ENCODE measurements around the gene KRT6C. TPM values are rescaled to one million over a fixed set of nuclear protein-coding genes. Genes with fewer than 3 reads are reported as not detected.

The KRT6C gene
- total RNA-seq, 8 experiments from 2014 or later, result 0.38 to 0.71 TPM; not detected in 6

DNA sequence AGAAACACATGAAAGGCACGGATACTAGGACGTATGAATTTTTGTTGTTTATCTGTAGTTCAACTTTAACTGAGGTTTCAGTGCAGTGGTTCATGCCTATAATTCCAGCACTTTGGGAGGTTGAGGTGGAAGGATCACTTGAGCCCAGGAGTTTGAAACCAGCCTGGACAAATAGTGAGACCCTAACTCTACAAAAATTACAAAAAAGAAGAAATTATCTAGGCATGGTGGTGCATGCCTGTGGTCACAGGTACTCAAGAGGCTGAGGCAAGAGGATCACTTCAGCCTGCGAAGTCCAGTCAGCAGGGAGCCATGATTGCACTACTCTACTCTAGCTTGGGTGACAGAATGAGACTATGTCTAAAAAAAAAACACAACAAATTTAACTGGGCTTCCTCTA lies 29.6 kb downstream of the KRT6C start:
- Histone ChIP-seq H3K27ac (no peak overlapping the region), H3K4me3 (no peak overlapping the region), H3K4me1 (replicated peaks in 1 of 2) (peaks cover 0 to 10% of the 10 kb centered on the region in 2 donors)
- ATAC-seq (replicated peaks in 6 of 8), result no peak
- in situ Hi-C loops (cut with MboI; ENCODE audit: low pct_unique_long_range_greater_than_20kb in 2 of 9, low sequenced_read_pairs in 9 of 9, unreplicated experiment in 9 of 9), result no loop called here
- WGBS, 10 experiments, result 47 to 88% (median 80%) methylated on average over 1 to 3 of the region's 3 CpGs; no CpG with 5 or more reads in 1 of the 10 experiments

DNA sequence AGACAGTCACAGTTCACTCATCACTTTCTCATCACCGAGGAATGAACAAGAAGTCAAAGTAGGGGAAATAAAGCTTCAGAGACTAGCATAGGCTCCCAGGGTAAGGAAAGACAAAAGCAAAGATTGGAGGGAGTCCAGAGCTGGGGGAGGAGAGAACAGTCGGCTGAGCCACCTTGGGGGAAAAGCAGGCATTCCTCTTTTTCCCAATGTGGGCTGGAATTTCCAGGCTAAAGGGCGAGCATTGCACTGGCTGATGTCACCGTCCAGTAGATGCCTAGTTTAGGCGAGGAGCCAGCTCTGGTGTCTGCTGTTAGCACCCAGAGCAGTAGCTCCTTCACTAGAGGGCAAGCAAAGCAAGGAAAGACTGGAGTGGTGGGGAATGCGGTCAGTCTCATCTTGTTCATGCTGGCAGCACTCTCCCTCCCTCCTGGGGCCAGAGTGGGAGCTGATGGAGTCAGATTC lies 31.0 kb downstream of the KRT6C start:
- peak in 5 of 8 experiments; percentile 5 to 83 (median 51) for ATAC-seq (replicated peaks in 6 of 8)
- in situ Hi-C loops (cut with MboI; ENCODE audit: low pct_unique_long_range_greater_than_20kb in 2 of 9, low sequenced_read_pairs in 9 of 9, unreplicated experiment in 9 of 9), result no loop called here
- no peak overlapping the region for H3K4me3 ChIP-seq
- no peak overlapping the region for H3K27ac ChIP-seq
- H3K4me1 ChIP-seq (replicated peaks in 1 of 2), result peaks cover 0 to 10% of the 10 kb centered on the region in 2 donors
- whole genome bisulfite sequencing, 10 experiments, result 0 to 70% (median 27%) methylated on average over 1 to 4 of the region's 6 CpGs; no CpG with 5 or more reads in 1 of the 10 experiments

DNA sequence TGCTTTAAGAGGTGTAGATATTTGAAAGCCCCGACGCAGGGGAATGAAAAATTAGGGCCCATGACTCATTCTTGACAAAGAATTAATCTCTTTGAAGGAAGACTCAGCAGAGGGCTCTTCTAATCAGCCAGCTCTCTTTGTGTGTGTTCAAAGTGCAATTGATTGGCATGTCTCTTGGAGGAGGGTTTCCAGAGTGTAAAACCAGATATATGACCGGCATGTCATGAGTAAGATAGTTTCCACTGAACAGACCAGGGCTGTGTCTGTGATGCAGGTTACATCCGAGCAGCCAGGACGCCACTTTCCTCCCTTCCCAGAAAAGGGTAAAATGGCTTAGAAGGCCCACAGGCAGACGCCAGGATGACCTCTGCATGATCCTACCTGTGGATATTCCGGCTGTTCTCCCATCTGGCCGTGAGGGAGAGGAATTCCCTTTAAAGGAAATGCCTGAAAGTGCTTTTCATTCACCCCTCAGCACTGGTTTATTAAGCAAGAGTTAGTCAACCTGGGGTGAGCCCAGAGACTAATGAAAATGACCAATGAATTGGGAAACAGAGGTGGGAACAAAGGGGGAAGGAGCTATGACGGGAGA lies 32.2 kb downstream of the KRT6C start:
- ATAC-seq (replicated peaks in 6 of 8), result peak in 2 of 8 experiments; percentile 15 to 19
- WGBS, 10 experiments, result 0 to 100% (median 56%) methylated on average over 1 to 9 of the region's 9 CpGs; no CpG with 5 or more reads in 1 of the 10 experiments
- in situ Hi-C loops (cut with MboI; ENCODE audit: low pct_unique_long_range_greater_than_20kb in 2 of 9, low sequenced_read_pairs in 9 of 9, unreplicated experiment in 9 of 9), result no loop called here

DNA sequence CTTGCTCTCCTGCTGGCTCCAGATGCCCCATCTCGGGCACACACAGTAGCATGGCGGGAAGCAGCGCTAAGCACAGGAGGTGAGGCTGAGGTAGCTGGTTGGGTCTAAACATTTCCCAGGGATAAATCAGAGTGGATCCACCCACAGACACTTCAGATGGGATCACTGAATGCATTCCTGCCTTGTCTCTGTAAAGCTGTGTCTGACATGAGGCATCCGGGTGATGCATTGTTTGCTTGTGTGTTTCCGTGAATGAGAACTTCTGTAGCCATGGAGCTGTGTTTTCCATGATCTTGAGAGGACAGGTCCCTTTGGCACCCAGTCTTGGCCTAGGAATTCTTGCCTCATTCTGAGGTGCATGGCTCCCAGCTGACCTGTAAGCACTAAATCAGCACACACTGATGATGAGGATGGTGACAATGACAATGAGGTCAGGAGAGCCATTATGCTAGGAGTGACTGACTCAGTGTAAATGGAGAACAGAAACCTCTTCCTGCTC lies 32.7 kb downstream of the KRT6C start:
- Histone ChIP-seq H3K4me3 (no peak overlapping the region), H3K4me1 (replicated peaks in 1 of 2) (peaks cover 0 to 10% of the 10 kb centered on the region in 2 donors), H3K27ac (peak overlapping the region in 1 of 2 donors; percentile 13)
- in situ Hi-C loops (cut with MboI; ENCODE audit: low pct_unique_long_range_greater_than_20kb in 2 of 9, low sequenced_read_pairs in 9 of 9, unreplicated experiment in 9 of 9), result no loop called here
- 50 to 82% (median 75%) methylated on average over 2 to 5 of the region's 5 CpGs; no CpG with 5 or more reads in 6 of the 10 experiments for WGBS, 10 experiments
- ATAC-seq (replicated peaks in 6 of 8), result peak in 5 of 8 experiments; percentile 20 to 91 (median 71)

More for the DNA sequence above, 32.2 kb downstream of the KRT6C start:
- Histone ChIP-seq H3K27ac (no peak overlapping the region), H3K4me1 (replicated peaks in 1 of 2) (peaks cover 0 to 10% of the 10 kb centered on the region in 2 donors), H3K4me3 (no peak overlapping the region)

DNA sequence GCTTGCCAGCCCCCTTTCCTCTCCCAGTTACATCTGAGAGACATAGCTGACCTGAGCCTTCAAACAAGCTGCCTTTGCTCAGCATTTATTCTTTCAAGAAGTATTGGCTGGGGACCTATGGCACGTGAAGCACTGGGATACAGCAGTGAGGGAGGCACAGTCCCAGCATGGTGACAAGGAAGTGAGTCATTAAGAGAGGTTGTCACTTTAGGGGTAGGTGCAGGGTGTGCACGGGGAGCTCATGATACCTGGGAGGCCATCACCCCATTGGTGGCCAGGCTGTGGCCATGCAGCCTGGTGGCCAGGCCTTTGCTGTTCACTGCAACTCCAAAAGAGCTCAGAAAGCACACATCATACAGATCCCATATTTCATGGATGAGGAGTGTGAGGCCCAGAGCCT lies 33.8 kb downstream of the KRT6C start:
- in situ Hi-C loops (cut with MboI; ENCODE audit: low pct_unique_long_range_greater_than_20kb in 2 of 9, low sequenced_read_pairs in 9 of 9, unreplicated experiment in 9 of 9), result no loop called here
- no peak for ATAC-seq (replicated peaks in 6 of 8)
- Histone ChIP-seq H3K4me1 (replicated peaks in 1 of 2) (peaks cover 0 to 10% of the 10 kb centered on the region in 2 donors), H3K27ac (no peak overlapping the region), H3K4me3 (no peak overlapping the region)
- 20 to 100% (median 56%) methylated on average over 1 of the region's 2 CpGs; no CpG with 5 or more reads in 7 of the 10 experiments for WGBS, 10 experiments

DNA sequence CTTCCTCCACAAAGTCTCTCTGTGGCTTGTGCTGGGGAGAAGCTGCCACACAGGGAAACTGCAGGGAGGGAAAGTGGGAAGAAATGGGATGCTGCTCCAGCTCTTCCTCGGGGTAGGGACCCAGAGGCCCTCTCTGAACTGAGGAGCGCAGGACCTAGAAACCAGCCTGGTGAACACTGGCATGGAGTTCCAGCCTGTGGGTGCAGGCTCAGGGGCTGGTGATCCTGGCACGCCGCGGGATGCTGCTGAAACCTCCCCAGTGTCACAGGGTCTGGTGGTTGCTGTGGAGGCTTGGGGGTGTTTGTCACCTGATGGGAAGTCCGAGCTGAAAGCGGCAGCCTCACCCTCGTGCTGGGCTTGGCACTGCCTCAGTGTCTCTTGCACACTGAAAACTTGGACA lies 34.2 kb downstream of the KRT6C start:
- in situ Hi-C loops (cut with MboI; ENCODE audit: low pct_unique_long_range_greater_than_20kb in 2 of 9, low sequenced_read_pairs in 9 of 9, unreplicated experiment in 9 of 9), result no loop called here
- H3K4me3 ChIP-seq, result no peak overlapping the region
- no peak overlapping the region for H3K27ac ChIP-seq
- peaks cover 0 to 10% of the 10 kb centered on the region in 2 donors for H3K4me1 ChIP-seq (replicated peaks in 1 of 2)
- WGBS, 10 experiments, result 50 to 89% (median 71%) methylated on average over 2 to 5 of the region's 8 CpGs; no CpG with 5 or more reads in 4 of the 10 experiments
- no peak for ATAC-seq (replicated peaks in 6 of 8)

DNA sequence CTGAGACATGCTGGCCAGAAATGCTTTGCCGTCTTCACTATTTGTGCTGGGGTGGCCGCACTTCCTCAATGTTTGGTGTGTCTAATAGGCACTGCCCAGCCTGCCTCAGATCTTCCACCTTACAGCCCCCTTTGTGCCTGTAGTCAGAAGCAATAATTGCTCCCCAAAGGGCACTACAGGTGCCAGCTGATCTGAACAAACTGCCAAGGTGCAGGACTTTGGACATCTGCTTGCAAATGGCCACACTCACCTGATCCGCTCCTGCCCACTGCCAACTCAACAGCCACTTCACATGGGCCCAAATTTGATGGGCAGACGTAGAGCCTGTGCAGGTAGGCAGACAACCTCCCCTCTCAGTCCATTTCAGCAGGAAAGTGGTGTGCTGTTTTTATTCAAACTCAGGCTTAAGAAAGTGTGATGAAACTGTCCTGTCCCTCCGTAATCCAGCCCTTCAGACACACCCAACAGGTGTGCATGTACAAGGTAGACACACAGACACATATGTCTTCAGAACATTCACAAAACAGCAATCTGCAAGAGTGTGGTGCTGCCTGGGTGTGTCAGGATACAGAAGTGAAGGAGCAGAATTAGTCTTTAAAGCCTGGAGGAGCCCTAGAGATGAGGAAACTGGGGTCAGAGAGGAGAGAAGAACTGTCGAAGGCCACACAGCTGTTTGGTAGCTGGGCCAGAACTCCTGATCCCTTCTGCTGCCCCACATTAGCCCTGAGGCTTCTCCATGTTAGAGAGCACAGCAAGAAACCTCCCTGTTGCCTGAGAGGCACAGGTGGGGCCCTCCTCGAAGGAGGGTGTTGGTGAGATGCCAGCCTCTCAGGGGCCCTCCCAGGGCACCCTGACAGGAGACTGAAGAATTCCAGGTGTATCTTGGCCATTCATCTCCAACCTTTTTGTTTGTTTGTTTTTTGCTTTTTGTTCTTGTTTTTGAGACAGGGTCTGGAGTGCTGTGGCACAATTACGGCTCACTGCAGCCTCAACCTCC lies 35.0 kb downstream of the KRT6C start:
- ATAC-seq (replicated peaks in 6 of 8), result no peak
- in situ Hi-C loops (cut with MboI; ENCODE audit: low pct_unique_long_range_greater_than_20kb in 2 of 9, low sequenced_read_pairs in 9 of 9, unreplicated experiment in 9 of 9), result no loop called here
- no peak overlapping the region for H3K27ac ChIP-seq

DNA sequence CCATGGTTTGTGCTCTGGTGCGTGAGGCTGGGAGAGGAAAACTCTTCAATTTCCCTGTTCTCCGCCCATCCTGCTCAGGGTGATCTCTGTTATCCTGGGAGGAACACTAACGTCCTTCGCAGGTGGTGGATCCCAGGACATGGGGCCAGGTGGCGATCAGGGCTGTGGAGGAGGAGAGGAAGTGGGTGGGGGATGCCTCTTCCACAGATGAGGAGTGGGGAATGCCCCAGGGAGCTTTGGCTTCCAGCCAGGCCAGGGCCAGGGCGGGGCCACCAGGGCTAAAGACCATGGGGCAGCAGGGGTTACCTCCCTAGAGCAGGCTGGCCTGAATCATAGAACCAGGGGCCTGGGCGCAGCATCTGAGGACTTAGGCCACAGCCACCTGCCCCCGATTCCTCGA lies 36.1 kb downstream of the KRT6C start:
- no peak overlapping the region for H3K4me3 ChIP-seq
- H3K4me1 ChIP-seq (replicated peaks in 1 of 2), result peaks cover 0 to 10% of the 10 kb centered on the region in 2 donors
- H3K27ac ChIP-seq, result no peak overlapping the region
- ATAC-seq (replicated peaks in 6 of 8), result no peak
- WGBS, 10 experiments, result 65 to 90% (median 83%) methylated on average over 1 to 5 of the region's 9 CpGs; no CpG with 5 or more reads in 7 of the 10 experiments
- in situ Hi-C loops (cut with MboI; ENCODE audit: low pct_unique_long_range_greater_than_20kb in 2 of 9, low sequenced_read_pairs in 9 of 9, unreplicated experiment in 9 of 9), result no loop called here

More for the DNA sequence above, 35.0 kb downstream of the KRT6C start:
- 43 to 100% (median 73%) methylated on average over 1 to 5 of the region's 8 CpGs; no CpG with 5 or more reads in 1 of the 10 experiments for WGBS, 10 experiments
- Histone ChIP-seq H3K4me1 (replicated peaks in 1 of 2) (peaks cover 0 to 10% of the 10 kb centered on the region in 2 donors), H3K4me3 (no peak overlapping the region)

DNA sequence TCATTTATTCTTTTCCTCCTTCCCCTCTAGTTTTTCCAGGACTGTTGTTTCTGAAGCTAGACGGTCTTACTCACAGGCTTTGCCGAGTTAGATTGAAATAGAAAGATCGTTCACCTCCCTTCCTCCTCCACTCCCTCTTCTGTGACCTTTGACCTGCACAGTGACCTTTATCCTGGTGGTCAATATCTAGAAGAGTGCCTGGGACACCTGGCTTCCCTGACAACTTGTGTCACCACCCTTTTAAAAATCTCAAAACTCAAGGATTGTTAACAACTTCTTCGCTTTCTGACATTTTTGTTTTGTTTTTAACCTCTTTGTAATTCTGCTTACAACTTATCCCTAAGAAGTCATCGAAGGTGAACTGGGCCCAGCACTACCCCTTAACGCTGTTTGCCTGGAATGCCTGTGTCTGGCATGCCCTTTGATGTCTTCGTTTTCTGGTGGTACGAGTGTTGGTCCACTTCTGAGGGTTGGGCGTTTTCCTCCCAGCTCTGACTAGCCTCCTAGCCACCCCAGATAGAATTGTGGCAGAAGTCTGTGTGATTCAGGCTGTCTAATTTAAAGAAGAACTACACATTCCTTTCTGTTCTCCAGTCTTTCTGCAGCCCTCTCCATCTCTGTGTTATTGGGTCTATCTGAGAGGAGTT lies 36.7 kb downstream of the KRT6C start:
- Histone ChIP-seq H3K4me3 (no peak overlapping the region), H3K27ac (no peak overlapping the region), H3K4me1 (replicated peaks in 1 of 2) (peaks cover 0 to 10% of the 10 kb centered on the region in 2 donors)
- in situ Hi-C loops (cut with MboI; ENCODE audit: low pct_unique_long_range_greater_than_20kb in 2 of 9, low sequenced_read_pairs in 9 of 9, unreplicated experiment in 9 of 9), result no loop called here
- 50 to 87% (median 77%) methylated on average over 2 to 9 of the region's 9 CpGs for WGBS, 10 experiments
- no peak for ATAC-seq (replicated peaks in 6 of 8)

DNA sequence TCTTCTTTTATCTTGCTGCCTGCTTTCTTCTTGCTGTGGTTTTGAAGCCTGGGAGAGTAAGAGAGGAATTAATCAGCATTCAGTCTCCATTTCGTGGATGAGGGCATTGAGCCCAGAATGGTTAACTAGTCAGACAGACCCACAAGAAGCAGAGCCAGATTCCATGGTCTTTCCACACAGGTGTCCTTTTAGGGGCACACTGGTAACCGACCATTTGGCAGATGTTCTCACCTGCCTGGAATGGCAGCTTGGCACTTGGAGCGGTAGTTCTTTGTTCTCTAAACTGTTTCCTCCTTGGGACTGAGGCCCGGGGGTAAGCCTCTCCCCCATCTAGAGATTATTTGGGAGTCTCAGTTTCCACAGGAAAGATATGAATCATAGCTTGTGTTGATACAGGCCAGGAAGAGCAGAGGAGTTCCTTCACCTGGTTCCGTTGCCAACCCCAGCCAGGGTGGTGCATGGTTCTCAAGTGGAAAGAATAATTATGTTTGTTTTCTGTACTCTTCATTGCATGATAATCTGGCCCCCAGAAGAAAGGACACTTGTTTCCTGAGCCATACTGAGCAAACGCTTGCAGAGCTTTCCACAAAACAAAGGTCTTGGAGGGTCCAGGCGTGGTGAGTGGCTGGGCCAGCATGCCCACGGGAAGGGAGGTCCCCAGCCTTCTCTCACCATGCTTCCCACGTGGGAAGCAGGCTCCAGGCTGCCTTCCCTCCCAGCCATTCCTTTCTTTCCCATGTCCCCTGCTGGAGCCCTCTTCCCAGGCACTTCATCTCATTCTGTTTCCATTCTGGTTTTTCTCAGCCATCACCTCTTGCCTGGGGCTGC lies 37.4 kb downstream of the KRT6C start:
- ATAC-seq (replicated peaks in 6 of 8), result no peak
- WGBS, 10 experiments, result 0 to 77% (median 56%) methylated on average over 1 to 9 of the region's 9 CpGs; no CpG with 5 or more reads in 1 of the 10 experiments

DNA sequence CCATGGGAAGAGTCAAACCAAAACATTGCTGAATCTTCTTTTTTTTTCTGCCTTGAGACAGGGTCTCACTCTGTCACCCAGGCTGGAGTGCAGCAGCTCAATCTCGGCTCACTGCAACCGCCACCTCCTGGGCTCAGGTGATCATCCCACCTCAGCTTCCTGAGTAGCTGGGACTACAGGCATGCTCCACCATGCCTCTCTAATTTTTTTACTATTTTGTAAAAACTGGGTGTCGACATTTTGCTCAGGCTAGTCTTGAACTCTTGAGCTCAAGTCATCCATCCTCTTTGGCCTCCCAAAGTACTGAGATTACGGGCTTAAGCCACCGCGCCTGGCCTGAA lies 38.0 kb downstream of the KRT6C start:
- in situ Hi-C loops (cut with MboI; ENCODE audit: low pct_unique_long_range_greater_than_20kb in 2 of 9, low sequenced_read_pairs in 9 of 9, unreplicated experiment in 9 of 9), result no loop called here
- 68 to 97% (median 83%) methylated on average over 1 to 6 of the region's 6 CpGs; no CpG with 5 or more reads in 3 of the 10 experiments for WGBS, 10 experiments
- H3K4me3 ChIP-seq, result no peak overlapping the region
- no peak overlapping the region for H3K27ac ChIP-seq
- no peak for ATAC-seq (replicated peaks in 6 of 8)
- H3K4me1 ChIP-seq (replicated peaks in 1 of 2), result peaks cover 0 to 2% of the 10 kb centered on the region in 2 donors

More for the DNA sequence above, 37.4 kb downstream of the KRT6C start:
- H3K4me1 ChIP-seq (replicated peaks in 1 of 2), result peaks cover 0 to 7% of the 10 kb centered on the region in 2 donors
- no peak overlapping the region for H3K4me3 ChIP-seq
- in situ Hi-C loops (cut with MboI; ENCODE audit: low pct_unique_long_range_greater_than_20kb in 2 of 9, low sequenced_read_pairs in 9 of 9, unreplicated experiment in 9 of 9), result no loop called here
- no peak overlapping the region for H3K27ac ChIP-seq
